GM21737 (cell line): ENCODE measurements around the gene ULK1.
"Not testable (repeated sequence)": the region's sequence is repeated elsewhere in the genome, so short reads cannot be mapped to it uniquely, and the experiment has no call there.

Experiments
- ATAC-seq: cut with Tn5 transposase; IDR thresholded peaks from one replicate; pipeline ENCODE4 v1.9.1; 2021; ENCODE audit warnings: mild to moderate bottlenecking, moderate library complexity; ENCODE audit not compliant: unreplicated experiment

The ULK1 gene

DNA sequence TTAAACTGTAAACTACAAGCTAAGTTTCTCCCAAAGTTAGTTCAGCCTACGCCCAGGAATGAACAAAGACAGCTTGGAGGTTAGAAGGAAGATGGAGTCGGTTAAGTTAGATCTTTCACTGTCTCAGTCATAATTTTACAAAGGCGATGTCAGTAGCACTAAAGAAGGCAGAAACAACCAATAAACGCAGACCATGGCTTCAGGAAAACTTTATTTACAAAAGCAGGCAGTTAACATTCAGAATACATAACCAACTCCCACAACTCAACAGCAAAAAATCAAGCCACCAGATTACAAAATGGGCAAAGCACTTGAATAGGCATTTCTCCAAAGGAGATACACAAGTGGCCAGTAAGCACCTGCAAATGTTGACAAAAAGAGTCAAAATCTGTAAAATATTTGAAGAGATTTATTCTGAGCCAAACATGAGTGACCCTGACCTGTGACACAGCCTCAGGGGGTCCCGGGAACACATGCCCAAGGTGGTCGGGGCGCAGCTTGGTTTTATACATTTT lies 8.8 kb upstream of the ULK1 start:
- ATAC-seq, result no peak

DNA sequence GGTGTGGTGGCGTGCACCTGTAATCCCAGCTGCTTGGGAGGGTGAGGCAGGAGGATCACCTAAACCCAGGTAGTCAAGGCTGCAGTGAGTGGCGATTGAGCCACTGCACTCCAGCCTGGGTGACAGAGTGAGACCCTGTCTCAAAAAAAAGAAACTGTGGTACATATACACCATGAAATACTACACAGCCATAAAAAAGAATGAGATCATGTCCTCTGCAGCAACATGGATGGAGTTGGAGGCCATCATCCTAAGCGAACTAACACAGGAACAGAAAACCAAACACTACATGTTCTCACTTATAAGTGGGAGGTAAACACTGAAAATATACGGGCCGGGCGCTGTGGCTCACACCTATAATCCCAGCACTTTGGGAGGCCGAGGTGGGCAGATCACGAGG lies 2.7 kb upstream of the ULK1 start:
- ATAC-seq, result not testable (repeated sequence)

DNA sequence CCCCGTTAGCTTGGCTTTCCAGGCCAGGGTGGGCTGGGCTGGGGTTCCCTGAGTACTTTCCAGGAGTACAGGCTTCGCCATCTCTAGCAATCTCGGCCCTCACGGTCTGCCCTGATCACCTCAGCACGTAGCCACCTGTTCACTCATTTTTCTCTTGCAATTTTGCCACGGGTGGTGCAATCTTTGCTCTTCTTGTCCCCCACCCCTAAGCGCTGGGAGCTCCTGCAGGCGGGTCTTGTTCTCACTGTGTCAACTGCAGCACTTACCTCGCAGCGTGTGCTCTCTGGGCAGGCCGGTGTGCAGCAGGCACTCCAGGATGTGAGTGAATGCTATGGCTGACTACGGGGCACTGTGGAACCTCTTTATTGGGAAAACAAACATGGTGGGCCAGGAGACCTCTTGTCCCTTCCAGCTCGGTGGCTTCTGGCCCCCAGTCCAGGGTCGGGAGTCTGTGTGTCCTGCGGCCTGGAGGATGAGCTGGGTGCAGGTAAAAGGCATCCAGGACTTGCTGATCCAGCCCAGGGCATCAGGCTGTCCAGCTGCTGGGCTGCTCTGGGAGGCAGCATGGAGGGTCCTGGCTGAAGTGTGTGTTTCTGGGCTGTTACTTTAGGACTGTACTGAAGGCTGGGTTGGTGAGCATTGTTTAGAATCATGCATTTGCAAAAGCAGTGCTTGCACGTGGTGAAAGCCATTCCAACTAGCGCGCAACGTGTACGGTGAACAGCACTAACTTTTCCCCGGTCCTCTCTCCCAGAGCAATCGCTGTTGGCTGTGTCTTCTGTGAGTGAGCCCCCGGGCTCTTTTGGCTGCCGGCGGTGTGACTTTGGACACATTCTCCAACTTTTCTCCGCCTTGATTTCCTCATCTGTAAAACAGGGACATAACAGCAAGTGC lies 1.5 kb upstream of the ULK1 start:
- ATAC-seq, result no peak

DNA sequence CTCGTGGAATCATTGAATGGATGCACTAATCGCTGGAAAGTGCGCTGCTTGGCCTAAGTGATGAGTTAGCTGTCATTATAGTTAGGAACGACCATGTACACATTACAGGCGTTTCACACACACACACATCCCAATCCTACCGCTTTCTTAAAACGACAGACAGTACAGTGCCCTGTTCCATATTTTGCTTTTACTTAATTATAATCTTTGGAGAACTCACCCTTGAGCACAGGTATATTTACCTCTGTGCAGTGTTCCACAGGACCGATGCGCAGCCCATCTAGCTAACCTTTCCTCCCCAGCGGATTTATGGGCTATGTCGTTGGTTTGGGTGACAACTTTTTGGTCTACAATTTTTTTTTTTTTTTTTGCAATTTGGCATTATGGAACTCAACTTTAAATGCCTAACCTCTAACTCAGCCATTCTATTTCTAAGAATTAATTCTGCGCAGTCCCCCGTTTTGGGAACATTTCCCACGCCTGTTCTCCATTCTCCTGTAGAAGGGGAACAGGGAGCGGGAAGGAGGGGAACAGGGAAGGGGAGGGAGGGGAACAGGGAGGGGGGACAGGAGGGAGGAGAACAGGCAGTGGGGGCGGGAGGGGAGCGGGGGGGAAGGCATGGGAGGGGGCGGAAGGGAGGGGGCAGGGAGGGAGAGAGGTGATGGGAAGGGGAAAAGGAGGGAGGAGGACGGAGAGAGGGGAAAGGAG lies 663 bp upstream of the ULK1 start:
- ATAC-seq, result no peak

DNA sequence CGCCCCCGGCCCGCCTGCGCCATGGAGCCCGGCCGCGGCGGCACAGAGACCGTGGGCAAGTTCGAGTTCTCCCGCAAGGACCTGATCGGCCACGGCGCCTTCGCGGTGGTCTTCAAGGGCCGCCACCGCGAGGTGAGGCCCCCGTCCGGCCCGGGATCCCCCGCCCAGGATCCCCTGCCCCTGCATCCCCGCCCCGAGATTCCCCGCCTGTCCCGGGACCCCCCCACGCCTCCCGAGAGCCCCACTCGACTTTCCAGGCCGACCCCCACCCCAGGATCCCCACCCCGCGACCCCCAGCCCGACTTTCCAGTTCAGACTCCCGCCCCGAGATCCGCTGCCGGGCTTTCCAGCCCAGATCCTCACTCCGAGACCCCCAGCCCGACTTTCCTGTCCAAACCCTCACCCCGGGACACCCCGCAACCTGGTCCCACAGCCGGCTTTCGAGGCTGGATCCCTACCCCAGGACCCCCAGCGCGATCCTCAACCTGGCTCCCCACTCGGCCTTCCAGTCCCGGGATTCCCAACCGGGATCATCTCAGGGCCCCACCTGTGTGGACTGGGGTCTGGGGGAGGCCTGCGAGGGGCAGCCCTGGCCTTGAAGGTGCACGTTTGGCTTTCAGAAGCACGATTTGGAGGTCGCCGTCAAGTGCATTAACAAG lies 688 bp downstream of the ULK1 start:
- no peak for ATAC-seq

DNA sequence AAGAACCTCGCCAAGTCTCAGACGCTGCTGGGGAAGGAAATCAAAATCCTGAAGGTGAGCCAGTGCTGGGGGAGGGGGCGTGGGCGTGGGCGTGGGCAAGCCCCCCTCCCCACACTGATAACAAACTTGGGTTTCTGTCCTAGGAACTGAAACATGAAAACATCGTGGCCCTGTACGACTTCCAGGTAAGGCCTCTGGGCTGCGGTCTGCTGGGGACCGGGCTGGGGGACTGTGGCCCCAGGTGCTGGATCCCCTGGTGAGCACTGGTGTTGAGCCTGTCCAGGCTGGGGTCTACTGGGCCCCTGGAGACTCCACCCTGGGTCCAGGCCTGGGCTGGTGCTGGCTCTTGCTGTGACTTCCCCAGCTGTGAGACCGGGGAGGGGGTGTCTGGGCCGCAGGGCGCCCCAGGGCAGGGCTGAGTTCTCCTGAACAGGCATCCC lies 1.2 kb downstream of the ULK1 start:
- no peak for ATAC-seq

DNA sequence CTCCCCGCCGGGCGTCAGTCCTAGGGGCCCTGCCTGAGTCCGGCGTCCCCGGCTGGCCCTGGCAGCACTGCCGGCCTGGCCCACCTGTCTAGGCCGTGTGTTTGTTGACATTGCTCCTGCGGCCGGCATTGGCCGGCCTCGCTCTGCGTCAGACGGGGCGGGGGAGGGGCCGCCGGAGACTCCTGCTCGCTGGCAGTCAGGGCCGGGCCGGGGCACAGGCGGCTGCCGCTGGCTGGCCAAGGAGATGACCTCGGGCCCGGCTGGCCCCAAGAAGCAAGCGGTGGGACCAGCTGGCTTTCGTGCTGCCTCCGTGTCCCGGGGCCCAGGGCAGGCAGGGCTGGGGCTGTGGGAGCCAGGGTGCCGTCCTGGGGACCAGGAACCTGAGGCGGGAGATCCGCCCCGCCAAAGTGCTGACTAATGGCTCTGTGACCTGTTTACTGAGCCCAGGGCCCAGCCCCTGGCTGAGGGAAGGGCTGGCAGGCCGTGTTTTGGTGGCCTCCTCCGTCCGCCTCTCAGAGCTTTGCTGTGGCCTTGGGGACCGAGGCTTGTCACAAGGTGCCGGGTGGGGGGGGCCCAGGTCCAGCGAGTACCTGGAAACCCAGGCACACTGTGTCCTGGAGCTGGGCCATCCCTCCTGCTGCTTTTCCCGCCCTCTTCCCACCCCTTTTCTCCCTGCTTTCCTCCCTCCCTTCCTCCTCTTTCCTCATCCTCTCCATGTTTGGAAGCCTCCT lies 1.8 kb downstream of the ULK1 start:
- ATAC-seq, result peak; percentile 48

DNA sequence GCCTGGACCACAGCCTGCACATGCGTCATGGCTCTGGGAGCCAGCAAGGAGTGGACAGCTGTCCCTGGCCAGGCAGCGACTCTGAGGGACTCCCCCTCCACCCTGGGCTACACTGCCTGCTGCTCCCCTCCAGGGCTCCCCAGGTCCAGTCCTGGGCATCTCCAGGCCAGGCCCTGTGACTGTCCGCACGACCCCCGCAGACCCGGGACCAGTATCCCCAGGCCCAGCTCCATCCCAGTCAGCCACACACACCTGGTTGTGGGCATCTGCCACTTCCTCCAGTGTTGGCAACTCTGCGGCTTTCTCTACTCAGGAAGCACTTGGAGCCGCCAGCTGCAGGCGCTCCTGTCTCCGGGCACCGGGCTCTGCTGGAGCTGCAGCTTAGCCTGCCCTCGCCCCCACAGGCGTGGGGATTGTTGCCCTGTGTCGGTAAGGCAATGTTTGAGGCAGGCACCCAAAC lies 2.4 kb downstream of the ULK1 start:
- no peak for ATAC-seq

DNA sequence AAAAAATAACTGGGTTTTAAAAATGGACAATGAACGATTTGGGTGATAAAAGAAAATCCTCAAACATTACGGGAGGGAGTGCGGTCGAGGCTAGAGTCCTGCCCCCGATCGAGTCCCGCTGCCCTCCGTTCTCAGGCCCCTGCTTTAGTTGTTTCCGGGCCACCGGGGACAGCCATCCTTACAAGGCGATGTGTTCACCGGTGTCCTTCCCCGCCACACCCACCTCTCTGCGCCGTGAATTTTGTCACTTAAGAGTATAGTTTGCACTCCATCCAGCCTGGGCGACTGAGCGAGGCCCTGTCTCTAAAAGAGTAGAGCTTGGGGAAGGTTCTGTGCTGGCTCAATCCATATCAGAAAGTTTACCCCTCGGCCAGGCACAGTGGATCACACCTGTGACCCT lies 2.9 kb downstream of the ULK1 start:
- no peak for ATAC-seq

DNA sequence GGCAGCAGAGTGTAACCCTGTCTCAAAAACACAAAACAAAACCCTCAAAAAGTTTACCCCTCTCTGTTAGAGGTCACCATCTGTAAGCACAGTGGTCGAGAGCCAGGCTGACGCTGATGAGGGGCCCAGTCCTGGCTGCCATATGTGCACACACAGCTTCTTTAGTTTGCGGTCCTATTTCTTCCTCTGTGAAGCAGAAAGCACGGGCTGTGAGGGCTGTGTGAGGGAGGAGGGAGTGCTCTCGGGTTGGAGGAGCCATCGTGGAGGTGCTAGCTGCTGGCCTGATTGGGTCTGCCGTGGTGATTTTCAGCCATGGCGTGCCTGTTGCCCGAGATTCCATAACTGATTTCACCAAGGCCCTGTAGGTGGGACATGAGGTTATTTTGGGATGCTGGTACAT lies 3.5 kb downstream of the ULK1 start:
- ATAC-seq, result no peak

DNA sequence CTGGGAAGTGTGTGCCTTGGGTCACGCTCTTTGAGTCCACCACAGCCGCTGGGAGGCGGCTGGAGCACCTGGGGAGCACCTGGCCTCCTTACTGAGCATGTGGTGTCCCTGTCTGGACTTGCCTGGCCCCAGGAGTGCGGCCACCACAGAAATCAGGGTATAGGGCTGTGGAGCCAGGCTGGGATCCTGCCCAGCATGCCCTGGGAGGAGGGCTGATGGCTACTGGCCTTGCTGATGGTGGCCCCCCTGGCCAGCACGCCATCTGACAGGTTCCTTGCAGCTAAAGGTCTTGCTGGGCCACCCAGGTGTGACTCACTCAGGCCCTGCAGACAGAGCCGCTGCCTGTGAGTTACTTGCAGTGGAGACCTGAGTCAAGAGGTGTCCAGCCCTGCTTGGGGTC lies 6.0 kb downstream of the ULK1 start:
- no peak for ATAC-seq

DNA sequence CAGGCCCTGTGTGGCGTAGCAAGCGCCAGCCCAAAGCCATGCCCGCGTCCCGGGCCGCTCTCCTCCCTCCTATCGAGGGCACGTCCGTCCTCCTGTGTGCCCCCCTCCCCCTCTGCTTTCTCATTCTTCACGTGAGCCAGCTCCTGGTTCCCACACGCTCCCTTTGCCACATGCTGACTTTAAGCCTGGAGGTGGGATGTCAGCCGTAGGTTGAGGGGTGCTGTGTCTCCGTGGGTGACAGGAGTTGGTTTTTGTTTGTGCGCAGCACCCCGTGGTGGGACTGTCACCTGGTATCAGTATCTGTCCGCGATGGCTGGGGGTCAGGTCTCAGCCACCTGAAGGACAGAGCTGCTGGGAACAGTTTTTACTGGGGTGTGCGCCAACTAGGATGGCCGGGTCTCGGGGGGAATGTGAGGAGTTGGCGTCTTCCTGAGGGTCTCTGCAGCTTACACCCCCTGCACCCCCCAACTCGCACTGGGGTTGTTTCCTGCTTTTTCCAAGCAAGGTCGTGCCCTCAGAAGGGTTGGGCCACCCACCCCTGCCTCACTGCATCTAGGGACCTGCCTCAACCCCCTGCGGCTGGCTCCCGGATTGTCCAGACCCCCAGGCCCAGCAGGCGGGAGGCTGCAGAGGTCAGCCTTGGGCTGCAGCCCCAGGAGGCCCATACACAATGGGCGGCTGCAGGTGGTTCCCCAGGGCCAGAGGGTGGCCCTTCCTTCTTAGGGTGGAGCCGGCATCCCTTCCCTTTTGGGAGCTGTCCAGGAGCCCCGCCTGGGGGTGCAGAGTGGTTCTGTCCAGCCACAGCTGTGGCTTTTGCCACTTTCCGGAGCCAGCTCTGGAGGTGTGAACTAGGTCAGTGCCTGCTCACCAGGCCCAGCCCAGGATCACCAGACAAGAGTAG lies 7.3 kb downstream of the ULK1 start:
- no peak for ATAC-seq

DNA sequence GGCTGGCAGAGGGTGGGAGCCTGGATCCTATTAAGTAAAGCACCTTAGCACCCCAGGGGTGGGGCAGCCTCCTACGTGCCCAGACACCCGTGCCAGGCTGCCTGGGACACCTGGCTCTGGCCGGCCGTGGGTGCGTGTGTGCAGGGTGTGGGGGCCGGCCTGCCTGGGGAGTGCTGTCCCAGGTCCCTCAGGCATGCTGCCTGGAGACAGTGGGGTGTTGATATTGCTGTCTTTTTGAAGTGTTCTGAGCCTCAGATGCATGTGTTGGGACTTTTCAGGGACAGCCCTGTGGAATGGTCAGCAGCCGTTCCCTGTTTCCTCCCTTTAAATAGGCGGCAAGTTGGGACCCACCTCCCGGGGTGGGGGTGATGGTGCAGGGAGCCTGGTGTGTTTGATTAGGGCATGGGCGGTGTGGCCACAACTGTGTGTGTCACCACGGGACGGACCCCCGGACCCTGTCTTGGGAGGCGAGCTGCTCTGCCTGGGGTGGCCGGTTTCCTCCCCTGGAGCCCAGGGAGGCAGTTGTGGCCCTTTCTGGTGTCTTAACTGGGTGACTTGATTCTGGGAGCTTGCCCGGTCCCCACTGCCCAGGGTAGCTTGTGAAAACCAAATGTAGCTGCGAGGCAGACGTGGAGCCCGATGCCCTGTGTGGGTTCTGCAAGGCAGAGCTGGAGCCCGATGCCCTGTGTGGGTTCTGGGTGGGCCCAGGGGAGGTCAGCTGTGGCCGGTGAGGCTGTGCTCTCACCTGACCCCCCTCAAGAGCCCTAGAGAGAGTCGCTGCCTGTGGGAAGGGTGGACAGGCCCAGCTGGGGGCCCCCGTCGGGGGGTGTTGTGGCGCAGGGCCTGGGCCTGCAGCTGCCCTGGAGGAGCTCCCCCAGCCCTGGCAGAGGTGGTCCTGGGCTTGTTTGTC lies 8.2 kb downstream of the ULK1 start:
- ATAC-seq, result no peak

DNA sequence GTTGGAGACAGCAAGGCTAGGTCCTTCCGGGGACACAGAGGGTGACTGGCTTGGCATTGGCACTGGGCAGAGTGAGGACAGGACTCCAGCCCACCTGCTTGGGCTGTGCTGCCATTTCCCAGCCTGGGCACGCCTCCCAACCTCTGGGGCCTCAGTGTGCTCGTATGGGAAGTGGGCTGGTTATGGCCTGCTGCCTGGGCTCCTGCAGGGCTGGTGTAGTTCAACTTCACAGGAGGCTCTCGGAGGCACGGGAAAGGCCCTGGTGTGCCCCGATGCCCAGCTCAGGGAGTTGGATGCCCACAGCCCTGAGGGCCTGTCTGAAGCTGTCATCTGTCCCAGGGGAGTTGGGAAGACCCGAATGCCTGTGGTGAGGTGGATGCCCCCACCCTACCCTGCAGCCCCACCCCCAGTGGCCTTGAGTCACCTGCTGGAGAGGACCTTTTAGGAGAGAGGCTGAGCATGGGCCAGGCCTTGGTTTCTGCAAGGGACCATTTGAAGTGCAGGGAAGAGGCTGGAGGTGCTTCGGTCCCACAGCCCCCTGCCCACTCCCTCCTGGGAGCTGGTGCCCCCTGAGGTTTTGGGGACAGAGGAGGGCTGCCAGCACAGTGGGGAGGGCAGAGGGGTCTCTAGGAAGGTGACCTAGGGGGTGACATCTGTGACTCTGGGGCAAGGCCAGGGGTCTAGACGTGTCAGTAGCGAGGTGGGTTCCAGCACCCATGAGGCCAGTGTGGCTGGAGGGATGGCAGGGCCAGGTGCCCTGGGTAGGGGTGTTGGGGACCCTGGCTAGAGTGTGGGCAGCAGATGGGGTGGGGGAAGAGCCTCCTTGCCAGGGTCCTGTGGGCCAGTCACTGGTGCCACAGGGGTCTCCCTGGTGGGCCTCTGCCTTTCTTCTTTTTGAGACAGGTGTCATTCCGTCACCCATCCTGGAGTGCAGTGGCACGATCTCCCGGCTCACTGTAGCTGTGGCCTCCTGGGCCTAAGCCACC lies 9.1 kb downstream of the ULK1 start:
- ATAC-seq, result no peak

DNA sequence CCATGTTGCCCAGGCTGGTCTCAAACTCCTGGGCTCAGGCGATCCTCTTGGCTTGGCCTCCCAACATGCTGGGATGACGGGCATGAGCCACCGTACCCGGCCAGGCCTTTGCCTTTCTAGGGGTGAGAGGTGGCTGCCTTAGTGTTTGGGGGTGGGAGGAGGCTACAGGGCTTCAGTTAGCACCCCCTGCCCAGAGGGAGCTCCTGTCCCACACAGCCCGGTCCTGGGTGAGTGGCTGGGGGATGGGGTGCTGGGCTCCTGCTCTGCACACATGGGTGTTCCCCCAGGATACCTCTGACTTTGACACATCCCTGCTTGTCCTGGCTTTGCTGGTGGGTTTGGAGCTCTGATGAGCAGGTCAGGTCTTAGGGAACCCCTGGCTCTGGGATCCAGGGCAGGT lies 9.9 kb downstream of the ULK1 start:
- no peak for ATAC-seq

DNA sequence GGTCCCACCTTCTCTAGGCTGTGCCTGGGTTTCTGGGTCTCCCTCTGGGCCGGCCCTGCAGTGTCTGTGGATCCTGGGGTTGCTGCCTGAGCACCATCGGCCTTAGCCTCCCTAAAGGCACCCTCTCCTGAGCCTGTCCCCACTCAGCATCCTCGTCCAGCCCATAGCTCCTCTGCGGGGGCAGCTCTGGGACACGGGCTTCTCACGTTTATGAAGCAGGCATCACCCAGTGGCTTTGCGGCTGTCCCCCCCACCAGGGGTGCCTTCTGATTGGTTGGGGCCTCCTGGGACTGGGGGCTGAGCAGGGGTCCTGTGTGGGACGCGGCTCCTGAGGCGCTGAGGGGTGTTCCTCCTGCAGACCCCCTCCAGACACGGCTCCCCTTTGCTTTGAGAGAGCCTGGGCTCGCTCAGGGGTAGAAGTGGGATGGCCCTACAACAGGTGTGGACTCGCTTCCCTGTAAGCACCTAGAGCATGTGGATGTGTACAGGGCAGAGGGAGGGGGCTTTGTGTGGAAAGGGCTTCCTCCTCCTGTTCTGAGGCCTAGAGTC lies 10.7 kb downstream of the ULK1 start:
- ATAC-seq, result no peak

DNA sequence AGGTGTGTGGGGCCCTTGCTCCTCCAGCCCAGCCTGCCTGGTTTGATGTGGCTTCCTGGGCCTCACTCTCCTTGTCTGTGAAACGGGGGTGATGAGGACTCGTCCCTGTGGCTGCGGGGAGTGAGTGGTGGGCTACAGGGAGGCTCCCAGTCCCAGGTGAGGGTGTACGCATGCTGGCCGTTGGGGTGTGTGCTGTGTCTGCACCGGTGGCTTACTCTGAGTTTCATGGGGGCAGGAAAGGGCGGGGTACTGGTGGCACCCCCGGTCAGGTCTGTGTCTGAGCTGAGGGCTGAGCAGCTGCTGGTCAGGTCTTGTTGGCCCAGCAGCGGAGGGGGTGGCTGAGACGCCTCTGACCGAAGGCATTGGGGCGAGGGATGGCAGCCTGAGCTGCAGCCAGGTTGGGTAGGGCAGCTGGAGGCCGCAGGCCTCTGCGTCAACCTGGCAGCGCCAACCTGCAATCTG lies 11.2 kb downstream of the ULK1 start:
- no peak for ATAC-seq
